ENCODE results near the gene CPT1A. TPM values are rescaled to one million over a fixed set of nuclear protein-coding genes. Genes with fewer than 3 reads are reported as not detected.
A peak's percentile ranks its signal among the peaks of the same experiment; 100 is the strongest.

The CPT1A gene
- total RNA-seq, 1 experiment from 2014 or later, result 24.1 TPM

- DNase-seq (ENCODE audit: low read depth), result no peak
Measured at GRCh38 chr11:68759991-68760390, 81.7 kb downstream of the CPT1A start.

- no peak for DNase-seq (ENCODE audit: low read depth)
Measured at GRCh38 chr11:68757711-68758110, 84.0 kb downstream of the CPT1A start.

GRCh38 chr11:68756171-68756766, 85.4 kb downstream of the CPT1A start:
- DNase-seq (ENCODE audit: low read depth), result peak; percentile 76

- no peak for DNase-seq (ENCODE audit: low read depth)
Measured at GRCh38 chr11:68753300-68753699, 88.4 kb downstream of the CPT1A start.

- DNase-seq (ENCODE audit: low read depth), result peak; percentile 63
Measured at GRCh38 chr11:68751331-68751856, 90.3 kb downstream of the CPT1A start, which contains the start of gene TESMIN. Gene TESMIN (minus strand): TSS chr11:68751520. CDS start chr11:68750660, 860 bp downstream.

GRCh38 chr11:68751004-68751325, 90.8 kb downstream of the CPT1A start:
- DNase-seq (ENCODE audit: low read depth), result no peak

GRCh38 chr11:68750195-68751003, 91.3 kb downstream of the CPT1A start:
- no peak for DNase-seq (ENCODE audit: low read depth)

GRCh38 chr11:68749229-68750123, 92.2 kb downstream of the CPT1A start:
- DNase-seq (ENCODE audit: low read depth), result peak; percentile 10

GRCh38 chr11:68748061-68748460, 93.7 kb downstream of the CPT1A start:
- DNase-seq (ENCODE audit: low read depth), result no peak

GRCh38 chr11:68743539-68743938, 98.2 kb downstream of the CPT1A start:
- no peak for DNase-seq (ENCODE audit: low read depth)

GRCh38 chr11:68741463-68741862, 100.3 kb downstream of the CPT1A start:
- DNase-seq (ENCODE audit: low read depth), result no peak

- DNase-seq (ENCODE audit: low read depth), result no peak
Measured at GRCh38 chr11:68735646-68736045, 106.1 kb downstream of the CPT1A start.

- DNase-seq (ENCODE audit: low read depth), result no peak
Measured at GRCh38 chr11:68735125-68735524, 106.6 kb downstream of the CPT1A start.

GRCh38 chr11:68734111-68734510, 107.6 kb downstream of the CPT1A start:
- DNase-seq (ENCODE audit: low read depth), result no peak

GRCh38 chr11:68727783-68728182, 113.9 kb downstream of the CPT1A start:
- peak; percentile 21 for DNase-seq (ENCODE audit: low read depth)

GRCh38 chr11:68724293-68724692, 117.4 kb downstream of the CPT1A start:
- no peak for DNase-seq (ENCODE audit: low read depth)

GRCh38 chr11:68722143-68722542, 119.6 kb downstream of the CPT1A start:
- DNase-seq (ENCODE audit: low read depth), result no peak

- no peak for DNase-seq (ENCODE audit: low read depth)
Measured at GRCh38 chr11:68721075-68721474, 120.6 kb downstream of the CPT1A start.

GRCh38 chr11:68715456-68716122, 126.1 kb downstream of the CPT1A start:
- no peak for DNase-seq (ENCODE audit: low read depth)

GRCh38 chr11:68714060-68714856, 127.5 kb downstream of the CPT1A start:
- DNase-seq (ENCODE audit: low read depth), result no peak

GRCh38 chr11:68711114-68711513, 130.6 kb downstream of the CPT1A start:
- DNase-seq (ENCODE audit: low read depth), result no peak
